Pons (tissue), 1 donor: Measurements from ENCODE around the gene SRRM5.
A peak's percentile ranks its signal among the peaks of the same experiment; 100 is the strongest.

Experiments used
- DNase-seq: peaks from one replicate; pipeline ENCODE4 v3.0.0-alpha.2; 2016; ENCODE audit warnings: low spot score

SRRM5 gene

DNA sequence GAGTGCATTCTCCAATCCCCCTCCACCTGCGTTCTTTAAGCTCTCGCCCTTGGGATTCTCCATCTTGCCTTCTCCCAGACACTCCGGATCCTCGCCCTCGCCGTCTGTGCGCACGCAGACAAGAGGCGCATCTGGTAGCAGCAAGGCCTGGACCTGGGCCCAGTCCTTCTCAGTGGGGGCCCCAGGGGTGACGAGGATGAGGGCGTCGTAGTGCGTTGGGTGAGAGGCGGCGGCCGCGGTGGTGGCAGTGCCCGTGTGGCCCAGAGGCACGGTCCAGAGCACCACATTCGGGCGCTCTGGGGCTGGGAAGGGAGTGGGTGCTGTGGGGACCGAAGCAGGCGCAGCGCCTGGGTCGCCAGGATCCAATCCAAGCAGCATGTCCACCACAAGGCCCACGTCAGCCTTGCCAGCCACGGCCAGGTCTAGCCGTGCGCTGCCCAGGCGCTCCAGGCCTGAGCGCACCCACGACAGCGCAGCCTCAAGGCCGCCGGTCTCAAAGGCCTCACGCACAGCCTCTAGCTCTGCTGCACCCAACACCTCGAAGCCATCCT lies 19.0 kb upstream of the SRRM5 start:
- no peak for DNase-seq

DNA sequence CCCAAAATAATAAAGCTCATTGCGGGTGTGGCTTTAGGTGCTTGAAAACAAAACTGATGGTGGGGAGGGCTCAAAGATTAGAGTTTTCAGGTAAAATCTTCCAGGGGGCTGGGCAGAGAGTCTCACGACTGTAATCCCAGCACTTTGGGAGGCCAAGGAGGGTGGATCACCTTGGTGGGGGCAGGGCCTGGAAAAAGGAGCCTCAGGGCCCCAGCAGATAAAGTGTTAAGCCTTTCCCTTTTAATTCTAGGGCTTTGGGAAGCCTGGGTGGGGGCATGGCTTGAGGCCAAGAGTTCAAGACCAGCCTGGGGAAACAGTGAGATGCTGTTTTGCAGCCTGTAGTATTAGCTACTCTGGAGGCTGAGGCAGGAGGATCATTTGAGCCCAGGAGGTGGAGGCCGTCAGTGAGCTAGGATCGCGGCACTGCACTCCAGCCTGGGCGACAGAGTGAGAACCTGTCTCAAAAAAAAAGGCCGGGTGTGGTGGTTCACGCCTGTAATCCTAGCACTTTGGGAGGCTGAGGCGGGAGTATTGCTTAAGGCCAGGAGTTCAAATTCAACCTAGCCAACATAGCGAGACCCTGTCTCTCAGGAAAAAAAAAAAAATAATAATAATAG lies 17.7 kb upstream of the SRRM5 start:
- no peak for DNase-seq

DNA sequence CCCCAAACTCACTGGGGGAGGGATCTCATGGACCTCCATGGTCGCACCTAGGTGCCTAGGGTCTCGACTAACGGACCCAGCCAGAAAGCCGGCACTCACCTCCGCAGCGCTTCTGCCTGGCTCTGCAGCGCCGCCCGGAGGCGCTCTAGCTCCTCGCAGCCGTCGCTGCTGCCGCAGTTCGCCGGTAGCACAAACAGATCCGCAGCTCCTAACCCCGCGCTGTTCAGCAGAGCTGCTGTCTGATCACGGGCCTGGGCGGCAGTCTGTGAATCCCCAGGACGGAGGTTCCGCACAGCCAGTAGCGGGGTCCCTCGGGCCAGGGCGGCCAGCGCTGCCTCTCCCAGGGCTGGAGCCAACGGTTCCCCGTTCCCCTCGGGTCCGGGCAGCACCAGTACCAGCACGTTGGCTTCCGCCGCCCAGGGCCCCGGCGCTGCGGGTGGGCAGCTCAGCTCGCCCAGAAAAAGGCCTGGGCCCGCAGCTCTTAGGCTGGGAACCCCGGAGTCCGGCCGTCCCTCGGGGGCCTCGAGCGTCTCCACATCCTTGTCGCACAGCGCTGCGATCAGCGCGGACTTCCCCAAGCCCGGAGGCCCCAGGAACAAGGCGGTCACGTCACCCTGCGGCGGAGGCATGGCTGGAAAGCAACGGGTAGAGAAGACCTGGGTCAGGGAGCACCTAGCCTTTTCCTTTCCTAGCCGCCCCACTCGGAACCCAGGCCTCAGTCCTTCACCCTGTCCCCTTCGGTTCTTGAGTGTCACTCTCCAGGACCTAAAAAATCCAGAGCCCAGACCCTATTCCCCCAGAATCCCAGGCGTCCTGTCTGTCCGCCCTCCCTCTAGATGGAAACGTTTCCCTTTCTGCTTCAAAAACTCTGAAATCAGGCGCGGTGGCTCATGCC lies 16.9 kb upstream of the SRRM5 start:
- no peak for DNase-seq

DNA sequence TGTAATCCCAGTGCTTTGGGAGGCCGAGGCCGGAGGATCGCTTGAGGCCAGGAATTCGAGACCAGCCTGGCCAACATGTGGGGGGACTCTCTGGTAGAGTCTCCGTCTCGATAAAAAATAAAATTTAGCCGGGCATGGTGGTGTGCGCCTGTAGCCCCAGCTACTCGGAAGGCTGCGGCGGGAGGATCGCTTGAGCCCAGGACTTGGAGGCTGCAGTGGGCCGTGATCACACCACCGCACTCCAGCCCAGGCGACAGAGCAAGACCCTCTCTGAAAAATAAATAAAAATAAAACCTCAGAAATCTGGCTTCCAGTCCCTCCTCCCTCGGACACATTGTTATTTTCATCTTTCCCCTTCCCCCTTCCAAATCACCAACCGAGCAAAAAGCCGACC lies 16.3 kb upstream of the SRRM5 start:
- DNase-seq = no peak

- DNase-seq = peak; percentile 100
Observed at GRCh38 chr19:43595999-43596841, 15.7 kb upstream of the SRRM5 start, which contains the start of the genes IRGQ and ZNF576. Gene IRGQ, minus strand, starts transcription at chr19:43596134. Its CDS starts 796 bp downstream, at chr19:43595338. Gene ZNF576, plus strand, starts transcription at chr19:43596595. Its CDS starts 514 bp downstream, at chr19:43597109.

- DNase-seq = no peak
Observed at GRCh38 chr19:43596842-43597461, 14.9 kb upstream of the SRRM5 start.

- DNase-seq = no peak
Observed at GRCh38 chr19:43597876-43598275, 14.0 kb upstream of the SRRM5 start.

GRCh38 chr19:43598445-43599240 lies 13.2 kb upstream of the SRRM5 start:
- DNase-seq = no peak

GRCh38 chr19:43599635-43600295 lies 12.1 kb upstream of the SRRM5 start:
- DNase-seq = no peak

DNA sequence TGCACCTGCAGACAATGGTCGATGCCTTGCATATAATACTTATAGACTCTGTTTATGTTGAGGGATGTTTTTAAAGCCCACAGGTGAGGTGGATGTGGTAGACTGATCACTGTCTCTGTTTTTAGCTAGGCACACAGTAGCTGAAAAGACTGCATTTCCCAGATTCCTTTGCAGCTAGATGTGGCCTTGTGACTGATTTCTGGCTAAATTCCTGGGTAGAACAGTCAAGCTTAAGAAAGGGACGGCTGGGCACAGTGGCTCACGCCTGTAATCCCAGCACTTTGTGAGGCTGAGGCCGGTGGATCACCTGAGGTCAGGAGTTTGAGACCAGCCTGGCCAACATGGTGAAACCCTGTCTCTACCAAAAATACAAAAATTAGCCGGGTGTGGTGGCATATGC lies 11.6 kb upstream of the SRRM5 start:
- DNase-seq = peak; percentile 46

- DNase-seq = no peak
Observed at GRCh38 chr19:43605875-43606568, 5.9 kb upstream of the SRRM5 start.

DNA sequence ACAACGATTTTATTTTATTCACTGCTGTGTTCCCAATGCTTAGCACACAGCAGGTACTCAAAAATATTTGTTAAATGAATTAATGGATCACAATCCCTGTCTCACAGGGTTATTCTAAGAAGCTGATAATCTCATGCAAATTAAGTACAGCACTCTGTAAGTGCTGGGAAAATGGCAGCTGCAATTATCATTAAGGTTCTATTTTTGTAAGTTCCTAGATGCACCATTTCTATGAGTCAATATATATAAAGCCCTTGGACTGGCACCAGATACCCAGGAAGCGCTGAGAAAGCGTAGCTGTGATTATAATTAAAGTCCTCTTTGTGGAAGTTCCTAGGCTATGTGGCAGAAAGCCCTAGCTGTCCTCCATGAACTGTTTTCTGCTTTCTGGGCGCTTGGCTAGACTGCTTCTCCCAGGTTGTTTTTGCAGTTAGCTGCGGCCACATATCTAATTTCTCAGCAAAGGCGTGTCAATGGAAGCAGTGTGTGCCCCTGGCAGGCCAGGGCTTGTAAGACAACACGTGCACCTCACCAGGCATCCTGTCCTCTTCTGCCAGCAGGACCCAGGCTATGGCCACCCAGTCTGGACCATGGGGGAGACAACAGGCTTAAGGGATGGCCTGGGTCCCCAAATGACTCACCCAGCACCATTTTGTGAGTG lies 5.2 kb upstream of the SRRM5 start:
- DNase-seq = no peak

DNA sequence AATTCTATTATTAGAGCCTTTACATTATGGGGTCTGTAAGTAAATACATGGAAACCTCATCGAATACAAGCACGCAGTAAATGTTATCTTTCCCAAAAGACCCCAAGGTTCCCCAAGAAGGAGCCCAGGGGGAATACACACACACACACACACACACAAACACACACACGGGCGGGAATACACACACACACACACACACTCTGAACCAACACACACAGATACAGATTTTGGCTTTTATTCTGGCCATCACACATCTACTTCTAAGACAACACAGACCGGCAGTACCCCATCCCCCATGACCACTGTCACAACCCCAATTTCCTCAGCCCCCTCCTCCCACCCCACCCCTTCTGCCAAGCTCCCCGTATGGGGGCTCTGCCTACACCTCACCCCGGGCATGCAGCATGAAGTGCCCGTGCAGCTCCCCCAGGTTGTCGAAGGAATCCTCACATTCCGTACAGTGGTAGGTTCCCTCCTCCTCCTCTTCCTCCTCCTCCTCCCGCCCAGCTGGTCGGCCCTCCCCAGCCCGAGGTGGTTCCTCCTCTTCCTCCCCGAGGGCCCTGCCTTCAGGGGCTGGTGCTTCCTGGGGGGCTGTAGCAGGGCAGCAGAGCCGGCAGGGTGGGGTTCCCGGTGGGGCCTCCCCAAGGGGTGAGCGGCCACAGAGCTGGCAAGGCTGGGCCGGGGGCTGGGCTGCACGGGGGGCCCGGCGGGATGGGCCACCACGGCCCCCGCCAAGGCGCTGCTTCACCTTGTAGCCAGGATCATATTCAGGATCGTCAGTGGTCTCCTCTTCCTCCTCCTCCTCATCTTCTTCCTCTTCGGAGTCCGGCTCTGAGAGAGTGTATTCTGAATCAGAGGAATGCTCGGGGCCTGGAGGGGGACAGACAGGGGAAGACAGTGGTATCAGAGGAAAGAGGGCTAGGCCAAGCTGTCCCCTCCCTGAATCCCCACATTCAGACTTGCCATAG lies 4.4 kb upstream of the SRRM5 start:
- no peak for DNase-seq

GRCh38 chr19:43609872-43610271 lies 2.0 kb upstream of the SRRM5 start:
- DNase-seq = no peak

GRCh38 chr19:43610493-43610892 lies 1.4 kb upstream of the SRRM5 start:
- no peak for DNase-seq

DNA sequence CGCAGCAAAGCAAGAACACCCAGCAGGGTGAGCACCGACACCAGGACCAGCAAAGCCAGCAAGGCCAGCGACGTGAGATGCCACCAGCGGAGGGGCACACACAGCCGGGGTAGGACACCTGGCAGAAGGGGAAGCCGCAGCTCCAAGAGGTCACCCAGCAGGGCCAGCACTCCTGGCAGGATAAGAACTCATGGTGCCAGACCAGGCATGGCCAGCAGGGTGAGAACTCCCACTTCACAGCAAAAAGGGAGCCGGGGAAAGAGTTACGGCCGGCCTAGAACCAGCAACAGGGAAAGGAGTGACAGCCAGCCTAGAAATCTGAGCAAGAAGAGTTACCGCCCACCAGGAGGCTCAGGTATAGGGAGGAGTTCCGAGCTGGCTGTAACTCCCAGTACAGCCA lies 486 bp downstream of the SRRM5 start:
- DNase-seq = no peak

- DNase-seq = no peak
Observed at GRCh38 chr19:43616306-43616705, 4.4 kb downstream of the SRRM5 start.

DNA sequence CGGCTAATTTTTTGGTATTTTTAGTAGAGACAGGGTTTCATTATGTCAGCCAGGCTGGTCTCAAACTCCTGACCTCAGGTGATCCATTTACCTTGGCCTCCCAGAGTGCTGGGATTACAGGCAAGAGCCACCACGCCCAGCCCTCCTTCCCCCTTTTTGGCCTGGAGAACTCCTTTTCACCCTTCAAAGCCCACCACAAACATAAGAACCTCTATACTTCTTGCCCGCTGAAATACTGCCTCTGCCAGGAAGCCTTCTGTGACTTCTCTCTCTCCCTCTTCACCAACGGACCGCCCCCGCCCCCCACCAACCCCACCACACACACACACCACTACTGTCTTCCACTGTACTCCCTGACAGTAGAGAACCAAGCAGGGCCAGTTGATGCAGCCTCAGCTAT lies 5.1 kb downstream of the SRRM5 start:
- no peak for DNase-seq
